SK-N-SH (cell line): ENCODE results near the gene TTLL6. TPM values are rescaled to one million over a fixed set of nuclear protein-coding genes. Genes with fewer than 3 reads are reported as not detected.
A peak's percentile ranks its signal among the peaks of the same experiment; 100 is the strongest.
"Not testable (repeated sequence)": the region's sequence is repeated elsewhere in the genome, so short reads cannot be mapped to it uniquely, and the experiment has no call there.

Experiments
- CTCF ChIA-PET: fragments of 300-600, 350-600 bp; formaldehyde crosslinking; extraction: SDS; loops from one replicate; lab custom pipeline; 2021; lab: Yijun Ruan, JAX
- POLR2A ChIA-PET: fragments of 350-600 bp; sonication (Branson Sonifier 250); formaldehyde crosslinking; extraction: SDS; loops from one replicate; lab custom pipeline; 2020; ENCODE audit warnings: antibody characterized with exemption, inconsistent platforms; lab: Yijun Ruan, JAX
- DNase-seq: peaks from one replicate; pipeline ENCODE4 v3.0.0; 2012
- H2AFZ ChIP-seq: fragments of 200-600 bp; sonication (generic); 2 replicates; pipeline ENCODE4 v1.8.1; 2016; ENCODE audit warnings: antibody characterized with exemption, mild to moderate bottlenecking, low read depth
- H3F3A ChIP-seq: fragments of 200-600 bp; sonication (generic); replicated peaks from 2 replicates; pipeline ENCODE3; 2016; ENCODE audit warnings: antibody characterized with exemption, mild to moderate bottlenecking; ENCODE audit not compliant: insufficient read depth
- H3K27ac ChIP-seq, 2 experiments: fragments of 200-500 bp in 1 of 2; fragments of 200-600 bp in 1 of 2; sonication (Bioruptor generic) in 1 of 2; sonication (generic), shearing (Covaris generic) in 1 of 2; 2 replicates each; pipeline versions ENCODE4 v1.5.1 to v1.6.1; 2014 to 2016; ENCODE audit warnings: low read depth in 2 of 2, inconsistent platforms in 1 of 2, low read length in 1 of 2, mild to moderate bottlenecking in 1 of 2, mixed read lengths in 1 of 2
- H3K27me3 ChIP-seq: fragments of 200-600 bp; sonication (generic), shearing (Covaris generic); 2 replicates; pipeline ENCODE4 v1.6.1; 2016; ENCODE audit warnings: mixed run types; ENCODE audit not compliant: insufficient read depth
- H3K36me3 ChIP-seq, 2 experiments: fragments of 200-500 bp in 1 of 2; fragments of 200-600 bp in 1 of 2; sonication (Bioruptor generic) in 1 of 2; sonication (generic) in 1 of 2; replicated peaks in 1 of 2; 2 replicates each; pipeline versions ENCODE3 to v1.5.1; 2014 to 2016; ENCODE audit warnings: low read length in 1 of 2, mild to moderate bottlenecking in 1 of 2; ENCODE audit not compliant: insufficient read depth in 2 of 2, control insufficient read depth in 1 of 2
- H3K4me1 ChIP-seq, 2 experiments: fragments of 200-500 bp in 1 of 2; fragments of 200-600 bp in 1 of 2; sonication (Bioruptor generic) in 1 of 2; sonication (generic), shearing (Covaris generic) in 1 of 2; 2 replicates each; pipeline versions ENCODE4 v1.5.1 to v1.6.1; 2014 to 2016; ENCODE audit warnings: low read depth in 1 of 2, low read length in 1 of 2, mixed run types in 1 of 2; ENCODE audit not compliant: insufficient read depth in 2 of 2, control insufficient read depth in 1 of 2
- H3K4me2 ChIP-seq: fragments of 200-600 bp; sonication (generic), shearing (Covaris generic); 2 replicates; pipeline ENCODE4 v1.6.1; 2017; ENCODE audit warnings: mixed run types
- H3K4me3 ChIP-seq, 2 experiments: fragments of 200-500 bp in 1 of 2; fragments of 200-600 bp in 1 of 2; sonication (Bioruptor generic) in 1 of 2; sonication (generic), shearing (Covaris generic) in 1 of 2; 2 replicates each; pipeline versions ENCODE4 v1.5.1 to v1.8.1; 2014 to 2016; ENCODE audit warnings: low read depth in 2 of 2, inconsistent platforms in 1 of 2, low read length in 1 of 2, mild to moderate bottlenecking in 1 of 2, mixed read lengths in 1 of 2, moderate library complexity in 1 of 2
- H3K79me2 ChIP-seq: fragments of 200-600 bp; sonication (generic); 2 replicates; pipeline ENCODE4 v1.8.1; 2017; ENCODE audit warnings: mild to moderate bottlenecking; ENCODE audit not compliant: insufficient read depth
- H3K9ac ChIP-seq: fragments of 200-600 bp; sonication (generic); 2 replicates; pipeline ENCODE4 v1.6.1; 2017; ENCODE audit warnings: mixed run types
- H3K9me2 ChIP-seq: fragments of 200-600 bp; sonication (generic); 2 replicates; pipeline ENCODE4 v1.6.1; 2017; ENCODE audit warnings: mixed run types
- H3K9me3 ChIP-seq: fragments of 200-600 bp; sonication (generic); 2 replicates; pipeline ENCODE4 v1.6.1; 2017; ENCODE audit warnings: mixed run types, mild to moderate bottlenecking, moderate library complexity
- H4K20me1 ChIP-seq: fragments of 200-600 bp; sonication (generic); 2 replicates; pipeline ENCODE4 v1.6.1; 2017; ENCODE audit warnings: mild to moderate bottlenecking, mixed run types; ENCODE audit not compliant: insufficient read depth
- CHD2 ChIP-seq: fragments of 150-350 bp; IDR thresholded peaks from 2 replicates; pipeline ENCODE4 v1.6.1; 2018; ENCODE audit warnings: low read length; ENCODE audit not compliant: partially characterized antibody
- EZH2phosphoT487 ChIP-seq: fragments of 200-600 bp; sonication (generic); IDR thresholded peaks from 2 replicates; pipeline ENCODE4 v1.6.1; 2017; ENCODE audit warnings: low read depth, mixed run types, mild to moderate bottlenecking, antibody characterized with exemption, moderate library complexity, borderline replicate concordance
- GATA2 ChIP-seq: sonication (generic); formaldehyde crosslinking; IDR thresholded peaks from 2 replicates; pipeline ENCODE4 v1.5.0; 2020; ENCODE audit warnings: mild to moderate bottlenecking, missing genetic modification reagents
- MXI1 ChIP-seq: IDR thresholded peaks from 2 replicates; pipeline ENCODE4 v1.6.1; 2012; ENCODE audit warnings: mild to moderate bottlenecking, low read depth, low read length, improper control_type of control experiment
- NRF1 ChIP-seq: IDR thresholded peaks from 2 replicates; pipeline ENCODE4 v1.6.1; 2012; ENCODE audit warnings: low read depth, mild to moderate bottlenecking, low read length
- RAD21 ChIP-seq: IDR thresholded peaks from 2 replicates; pipeline ENCODE4 v1.6.1; 2012; ENCODE audit warnings: mild to moderate bottlenecking, low read length
- SIN3A ChIP-seq: IDR thresholded peaks from 2 replicates; pipeline ENCODE4 v1.6.1; 2012; ENCODE audit warnings: low read depth, mild to moderate bottlenecking, low read length, moderate library complexity, borderline replicate concordance
- SMC3 ChIP-seq: IDR thresholded peaks from 2 replicates; pipeline ENCODE4 v1.6.1; 2012; ENCODE audit warnings: low read depth, low read length, improper control_type of control experiment
- TAF1 ChIP-seq: IDR thresholded peaks from 2 replicates; pipeline ENCODE4 v1.6.1; 2012; ENCODE audit warnings: low read depth, mild to moderate bottlenecking, low read length, moderate library complexity, borderline replicate concordance
- WGBS: methylation state at CpG from one replicate; pipeline ENCODE4 v1.1.6; 2017; ENCODE audit warnings: low lambda C conversion rate; 5-methylcytosine and 5-hydroxymethylcytosine counted together
- polyA plus RNA-seq, 3 experiments: library from polyadenylated mRNA; depleted of rRNA; stranded (reverse); fragments of >200 nt; gene quantifications; 2 replicates each; pipeline ENCODE4 v1.2.3, GENCODE V29; 2012
- TF ChIP-seq, protein P1 (sequence below): IDR thresholded peaks from 2 replicates; pipeline ENCODE4; 2012
- TF ChIP-seq, protein P2 (sequence below): fragments of 150-350 bp; IDR thresholded peaks from 2 replicates; pipeline ENCODE4 v1.6.1; 2017; ENCODE audit warnings: antibody characterized with exemption, low read length, low read depth, borderline replicate concordance
- TF ChIP-seq, protein P3 (sequence below): IDR thresholded peaks from 2 replicates; pipeline ENCODE4 v1.4.0; 2012; ENCODE audit warnings: low read depth

TTLL6 gene
- polyA plus RNA-seq, 1 of the 3 experiments (the other 2 are of a cell fraction), result 3.1 TPM

DNA sequence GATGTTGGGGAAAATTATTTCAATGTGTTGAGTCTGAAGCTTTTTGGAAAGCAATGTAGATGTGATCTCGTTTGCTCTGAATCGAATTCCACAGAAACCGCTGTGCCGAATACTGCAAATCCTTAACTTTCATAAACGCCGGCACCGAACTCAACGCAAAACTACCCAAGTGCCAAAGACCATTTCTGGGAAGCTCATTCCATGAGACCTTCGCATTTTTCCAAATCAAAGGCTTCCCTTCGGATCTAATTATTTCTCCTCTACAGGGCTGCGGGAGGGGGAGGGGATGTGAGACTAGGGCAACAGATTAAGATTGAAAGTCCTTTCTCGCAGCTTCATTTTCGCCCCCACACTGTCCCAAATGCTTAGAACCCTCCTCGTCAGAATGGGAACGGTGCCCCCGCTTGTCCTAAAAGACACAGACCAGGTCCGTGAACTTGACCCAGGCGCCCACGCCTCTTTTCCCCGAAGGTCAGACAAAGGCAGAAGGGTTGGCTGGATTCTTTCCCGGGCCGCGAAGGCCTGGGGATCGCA is 98.7 kb downstream of the TTLL6 start:
- H3K27me3 ChIP-seq, result peaks cover 94% of the 10 kb centered on the region
- CTCF ChIA-PET, result interaction anchor here (0.8 to 13.9 kb wide), 7 partner anchors 8 to 314 kb away, joined by 3 to 328 read pairs (median 5); no protein-coding TSS in a partner anchor
- H3K4me2 ChIP-seq, result no peak overlapping the region
- POLR2A ChIA-PET, result no interaction called here
- no peak for DNase-seq
- H3K9ac ChIP-seq, result no peak overlapping the region
- no peak overlapping the region for H2AFZ ChIP-seq
- WGBS, result 18% methylated on average over 24 of the region's 24 CpGs
- no peak overlapping the region for H3K27ac ChIP-seq
- peaks cover 3% of the 10 kb centered on the region for H3F3A ChIP-seq
- no peaks in the 10 kb centered on the region for H3K36me3 ChIP-seq
- H3K4me1 ChIP-seq, result no peaks in the 10 kb centered on the region
- peaks cover 5% of the 10 kb centered on the region; the same call in 1 of the 2 replicates for H4K20me1 ChIP-seq
- H3K9me2 ChIP-seq, result no peaks in the 10 kb centered on the region
- H3K9me3 ChIP-seq, result no peaks in the 10 kb centered on the region
- H3K4me3 ChIP-seq, result no peak overlapping the region
- TF ChIP-seq EZH2phosphoT487, result peak; percentile 89; the same call in 1 of the 2 replicates
- no peak for TF ChIP-seq NRF1
- no peaks in the 10 kb centered on the region for H3K79me2 ChIP-seq

DNA sequence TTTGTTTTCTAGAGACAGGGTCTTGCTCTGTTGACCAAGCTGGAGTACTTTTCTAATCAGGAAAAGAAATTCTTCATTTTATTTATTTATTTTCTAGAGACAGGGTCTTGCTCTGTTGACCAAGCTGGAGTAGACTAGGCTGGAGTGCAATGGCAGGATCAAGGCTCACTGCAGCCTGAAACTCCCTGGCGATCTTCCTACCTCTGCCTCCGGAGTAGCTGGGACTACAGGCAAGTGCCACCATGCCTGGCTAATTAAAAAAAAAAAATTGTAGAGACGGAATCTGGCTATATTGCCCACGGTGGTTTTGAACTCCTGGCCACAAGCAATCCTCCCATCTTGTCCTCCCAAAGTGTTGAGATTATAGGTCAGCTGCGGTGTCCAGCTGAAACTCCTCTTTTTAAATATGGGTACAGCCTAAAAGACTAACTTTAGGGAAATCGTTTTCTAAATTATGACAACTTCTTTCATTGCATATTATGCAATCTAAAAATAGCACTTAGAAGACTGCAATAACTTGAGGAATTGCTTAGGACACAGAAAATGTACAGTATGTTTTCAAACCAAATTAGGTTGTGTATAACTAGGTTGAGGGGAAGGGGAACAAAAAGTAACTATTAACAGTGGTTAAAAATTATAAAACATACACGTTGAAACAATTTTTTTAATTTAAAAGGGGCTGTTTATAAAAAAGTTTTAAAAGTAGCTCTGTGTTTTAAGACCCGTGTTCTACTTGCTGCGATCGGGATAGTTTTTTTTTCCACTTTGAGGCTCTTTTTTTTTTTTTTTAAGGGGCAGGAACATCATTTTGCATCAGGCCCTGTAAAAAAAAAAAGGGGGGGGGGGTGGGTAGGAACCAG is 99.4 kb downstream of the TTLL6 start:
- Histone ChIP-seq H4K20me1 (peaks cover 5% of the 10 kb centered on the region; the same call in 1 of the 2 replicates), H3K9me3 (no peaks in the 10 kb centered on the region), H3K36me3 (no peaks in the 10 kb centered on the region), H3K9me2 (no peaks in the 10 kb centered on the region), H3F3A (peaks cover 3% of the 10 kb centered on the region), H3K4me3 (no peak overlapping the region), H3K27ac (no peak overlapping the region), H3K27me3 (peaks cover 94% of the 10 kb centered on the region), H3K9ac (no peak overlapping the region), H3K4me1 (no peaks in the 10 kb centered on the region), H3K4me2 (no peak overlapping the region), H2AFZ (no peak overlapping the region), H3K79me2 (no peaks in the 10 kb centered on the region)
- CTCF ChIA-PET, result interaction anchor here (0.8 to 13.9 kb wide), 9 partner anchors 9 to 318 kb away, joined by 3 to 328 read pairs (median 4); no protein-coding TSS in a partner anchor
- WGBS, result 14% methylated on average over 10 of the region's 10 CpGs
- POLR2A ChIA-PET, result interaction anchor here (0.7 kb wide), 1 partner anchor 683 kb away, joined by 3 read pairs; no protein-coding TSS in a partner anchor
- TF ChIP-seq SIN3A (no peak), GATA2 (CRISPR knock-in tag) (no peak), TAF1 (no peak), RAD21 (no peak), CHD2 (no peak), SMC3 (no peak), MXI1 (no peak)
- TF ChIP-seq, protein P1, sequence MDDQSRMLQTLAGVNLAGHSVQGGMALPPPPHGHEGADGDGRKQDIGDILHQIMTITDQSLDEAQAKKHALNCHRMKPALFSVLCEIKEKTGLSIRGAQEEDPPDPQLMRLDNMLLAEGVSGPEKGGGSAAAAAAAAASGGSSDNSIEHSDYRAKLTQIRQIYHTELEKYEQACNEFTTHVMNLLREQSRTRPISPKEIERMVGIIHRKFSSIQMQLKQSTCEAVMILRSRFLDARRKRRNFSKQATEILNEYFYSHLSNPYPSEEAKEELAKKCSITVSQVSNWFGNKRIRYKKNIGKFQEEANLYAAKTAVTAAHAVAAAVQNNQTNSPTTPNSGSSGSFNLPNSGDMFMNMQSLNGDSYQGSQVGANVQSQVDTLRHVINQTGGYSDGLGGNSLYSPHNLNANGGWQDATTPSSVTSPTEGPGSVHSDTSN, result no peak
- TF ChIP-seq, protein P2, sequence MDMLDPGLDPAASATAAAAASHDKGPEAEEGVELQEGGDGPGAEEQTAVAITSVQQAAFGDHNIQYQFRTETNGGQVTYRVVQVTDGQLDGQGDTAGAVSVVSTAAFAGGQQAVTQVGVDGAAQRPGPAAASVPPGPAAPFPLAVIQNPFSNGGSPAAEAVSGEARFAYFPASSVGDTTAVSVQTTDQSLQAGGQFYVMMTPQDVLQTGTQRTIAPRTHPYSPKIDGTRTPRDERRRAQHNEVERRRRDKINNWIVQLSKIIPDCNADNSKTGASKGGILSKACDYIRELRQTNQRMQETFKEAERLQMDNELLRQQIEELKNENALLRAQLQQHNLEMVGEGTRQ, result no peak
- TF ChIP-seq, protein P3, sequence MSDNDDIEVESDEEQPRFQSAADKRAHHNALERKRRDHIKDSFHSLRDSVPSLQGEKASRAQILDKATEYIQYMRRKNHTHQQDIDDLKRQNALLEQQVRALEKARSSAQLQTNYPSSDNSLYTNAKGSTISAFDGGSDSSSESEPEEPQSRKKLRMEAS, result no peak
- no peak for DNase-seq

DNA sequence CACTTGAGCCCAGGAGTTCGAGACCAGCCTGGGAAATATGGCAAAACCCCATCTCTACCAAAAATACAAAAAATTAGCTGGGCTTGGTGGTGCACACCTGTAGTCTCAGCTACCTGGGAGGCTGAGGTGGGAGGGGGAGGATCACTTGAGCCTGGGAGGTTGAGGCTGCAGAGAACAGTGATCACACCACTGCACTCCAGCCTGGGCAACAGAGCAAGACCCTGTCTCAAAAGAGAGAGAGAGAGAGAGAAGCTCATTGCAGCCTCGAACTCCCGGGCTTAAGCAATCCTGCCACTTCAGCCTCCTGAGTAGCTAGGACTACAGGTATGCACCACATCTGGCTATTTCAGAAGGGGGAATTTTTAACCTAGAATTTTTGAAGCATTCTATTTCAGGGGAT is 100.5 kb downstream of the TTLL6 start:
- H3K4me3 ChIP-seq, result not testable (repeated sequence)
- CTCF ChIA-PET, result interaction anchor here (0.9 to 13.9 kb wide), 6 partner anchors 8 to 319 kb away, joined by 3 to 328 read pairs (median 12); no protein-coding TSS in a partner anchor
- WGBS, result 23% methylated on average over 3 of the region's 3 CpGs

More for the DNA sequence above, 100.5 kb downstream of the TTLL6 start:
- DNase-seq, H3K9ac ChIP-seq, H3K9me3 ChIP-seq, H3K4me1 ChIP-seq, H3K36me3 ChIP-seq, H3K9me2 ChIP-seq, H3K79me2 ChIP-seq, H2AFZ ChIP-seq, H4K20me1 ChIP-seq, H3K27ac ChIP-seq, H3K4me2 ChIP-seq, H3F3A ChIP-seq: not testable (repeated sequence)
- POLR2A ChIA-PET, result interaction anchor here (0.7 kb wide), 1 partner anchor 682 kb away, joined by 3 read pairs; no protein-coding TSS in a partner anchor
- H3K27me3 ChIP-seq, result peaks cover 94% of the 10 kb centered on the region
